Mesendoderm (in vitro differentiated cells): Measurements from ENCODE around the gene GOLGA3.

Experiments
- DNase-seq: peaks from one replicate; pipeline ENCODE4 v3.0.0; 2013
- H2AK5ac ChIP-seq: 2 replicates; pipeline ENCODE4 v1.6.1; 2013; ENCODE audit warnings: low read length, inconsistent platforms
- H2BK120ac ChIP-seq: 2 replicates; pipeline ENCODE4 v1.6.1; 2013; ENCODE audit warnings: low read depth, mild to moderate bottlenecking, low read length, moderate library complexity, mixed read lengths
- H2BK15ac ChIP-seq: replicated peaks from 2 replicates; pipeline ENCODE4 v1.6.1; 2013; ENCODE audit warnings: low read depth, mild to moderate bottlenecking, moderate library complexity
- H2BK5ac ChIP-seq: 2 replicates; pipeline ENCODE4 v1.6.1; 2013; ENCODE audit warnings: low read length, inconsistent platforms
- H3K18ac ChIP-seq: 2 replicates; pipeline ENCODE4 v1.6.1; 2013; ENCODE audit warnings: mild to moderate bottlenecking, low read length, mixed read lengths
- H3K23ac ChIP-seq: one replicate; pipeline ENCODE4 v1.6.1; 2013; ENCODE audit warnings: low read length
- H3K27ac ChIP-seq: 2 replicates; pipeline ENCODE4 v1.5.1; 2013; ENCODE audit warnings: low read depth, mild to moderate bottlenecking, inconsistent platforms, low read length, moderate library complexity
- H3K27me3 ChIP-seq: 2 replicates; pipeline ENCODE4 v1.6.1; 2013; ENCODE audit warnings: low read length, control low read depth, mild to moderate bottlenecking, inconsistent platforms; ENCODE audit not compliant: insufficient read depth, poor library complexity
- H3K36me3 ChIP-seq: 2 replicates; pipeline ENCODE4 v1.6.1; 2013; ENCODE audit warnings: low read length, inconsistent platforms; ENCODE audit not compliant: control insufficient read depth, insufficient read depth
- H3K4ac ChIP-seq: one replicate; pipeline ENCODE4 v1.6.1; 2013; ENCODE audit warnings: low read depth, mild to moderate bottlenecking, low read length, moderate library complexity
- H3K4me1 ChIP-seq: 2 replicates; pipeline ENCODE4 v1.6.1; 2013; ENCODE audit warnings: low read depth, low read length, inconsistent platforms; ENCODE audit not compliant: control insufficient read depth
- H3K4me2 ChIP-seq: 2 replicates; pipeline ENCODE4 v1.6.1; 2013; ENCODE audit warnings: low read length
- H3K4me3 ChIP-seq: 2 replicates; pipeline ENCODE4 v1.5.1; 2013; ENCODE audit warnings: mild to moderate bottlenecking, low read length
- H3K56ac ChIP-seq: one replicate; pipeline ENCODE4 v1.6.1; 2013; ENCODE audit warnings: low read length
- H3K79me1 ChIP-seq: 2 replicates; pipeline ENCODE4 v1.6.1; 2013; ENCODE audit warnings: low read length, inconsistent platforms
- H3K79me2 ChIP-seq: 2 replicates; pipeline ENCODE4 v1.6.1; 2013; ENCODE audit warnings: mild to moderate bottlenecking, low read length; ENCODE audit not compliant: control insufficient read depth, insufficient read depth
- H3K9ac ChIP-seq: 2 replicates; pipeline ENCODE4 v1.6.1; 2013; ENCODE audit warnings: low read length, inconsistent platforms
- H4K5ac ChIP-seq: one replicate; pipeline ENCODE4 v1.6.1; 2013; ENCODE audit warnings: low read length
- H4K8ac ChIP-seq: one replicate; pipeline ENCODE4 v1.6.1; 2013; ENCODE audit warnings: low read depth, mild to moderate bottlenecking, control low read depth, low read length, moderate library complexity
- WGBS: extraction: QIAGEN DNeasy Blood & Tissue Kit; methylation state at CpG from one replicate; pipeline ENCODE4 v1.1.7; 2013; ENCODE audit warnings: low lambda C conversion rate, missing lambda C conversion rate; ENCODE audit not compliant: insufficient coverage; ENCODE audit errors: extremely low coverage; 5-methylcytosine and 5-hydroxymethylcytosine counted together

Gene GOLGA3

GRCh38 chr12:132841151-132841550 lies 12.5 kb upstream of the GOLGA3 start:
- Histone ChIP-seq H3K23ac (no peak overlapping the region), H3K9ac (no peak overlapping the region), H2BK5ac (no peak overlapping the region), H3K4ac (no peak overlapping the region), H3K4me3 (no peak overlapping the region), H3K27ac (no peak overlapping the region), H4K8ac (no peak overlapping the region), H2BK15ac (no peak overlapping the region), H3K27me3 (no peaks in the 10 kb centered on the region), H3K18ac (no peak overlapping the region), H3K79me1 (no peaks in the 10 kb centered on the region), H3K79me2 (no peaks in the 10 kb centered on the region), H4K5ac (no peak overlapping the region), H3K4me2 (no peak overlapping the region), H2AK5ac (no peak overlapping the region), H3K56ac (no peak overlapping the region), H2BK120ac (no peak overlapping the region), H3K4me1 (no peaks in the 10 kb centered on the region), H3K36me3 (peaks cover 8% of the 10 kb centered on the region)
- no CpG with 5 or more reads among the region's 15 CpGs for WGBS
- DNase-seq: no peak

- Histone ChIP-seq H3K36me3 (peaks cover 8% of the 10 kb centered on the region), H3K79me1 (no peaks in the 10 kb centered on the region), H2BK120ac (no peak overlapping the region), H3K4ac (no peak overlapping the region), H4K8ac (no peak overlapping the region), H2BK15ac (no peak overlapping the region), H4K5ac (no peak overlapping the region), H3K4me1 (no peaks in the 10 kb centered on the region), H2BK5ac (no peak overlapping the region), H3K4me3 (no peak overlapping the region), H3K27me3 (no peaks in the 10 kb centered on the region), H3K23ac (no peak overlapping the region), H3K56ac (no peak overlapping the region), H3K18ac (no peak overlapping the region), H2AK5ac (no peak overlapping the region), H3K4me2 (no peak overlapping the region), H3K27ac (no peak overlapping the region), H3K79me2 (no peaks in the 10 kb centered on the region), H3K9ac (no peak overlapping the region)
- WGBS: no CpG with 5 or more reads among the region's 20 CpGs
- no peak for DNase-seq
These were observed 11.9 kb upstream of the GOLGA3 start for GRCh38 chr12:132840536-132840935.

DNA sequence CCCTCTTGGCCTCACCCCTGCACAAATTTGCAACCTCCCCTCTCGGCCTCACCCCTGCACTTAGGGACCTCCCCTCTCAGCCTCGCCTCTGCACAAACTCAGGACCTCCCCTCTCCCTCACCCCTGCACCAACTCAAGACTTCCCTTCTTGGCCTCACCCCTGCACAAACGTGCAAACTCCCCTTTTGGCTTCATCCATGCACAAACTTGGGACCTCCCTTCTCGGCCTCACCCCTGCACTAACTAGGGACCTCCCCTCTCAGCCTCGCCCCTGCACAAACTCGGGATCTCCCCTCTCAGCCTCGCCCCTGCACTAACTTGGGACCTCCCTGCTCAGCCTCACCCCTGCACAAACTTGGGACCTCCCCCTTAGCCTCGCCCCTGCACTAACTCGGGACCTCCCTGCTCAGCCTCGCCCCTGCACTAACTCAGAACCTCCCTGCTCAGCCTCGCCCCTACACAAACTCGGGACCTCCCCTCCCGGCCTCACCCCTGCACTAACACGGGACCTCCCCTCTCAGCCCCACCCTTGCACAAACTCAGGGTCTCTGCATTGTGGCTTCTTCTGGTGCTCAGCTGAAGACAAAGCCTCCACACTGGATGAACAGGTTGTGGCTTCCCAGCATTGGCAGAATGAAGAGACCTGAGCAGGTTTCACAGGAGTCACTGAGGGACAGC lies 11.0 kb upstream of the GOLGA3 start:
- no peak overlapping the region for H4K5ac ChIP-seq
- no peak for DNase-seq
- no peaks in the 10 kb centered on the region for H3K79me1 ChIP-seq
- no CpG with 5 or more reads among the region's 14 CpGs for WGBS
- peaks cover 10% of the 10 kb centered on the region for H3K36me3 ChIP-seq
- H3K79me2 ChIP-seq: no peaks in the 10 kb centered on the region
- no peak overlapping the region for H3K9ac ChIP-seq
- no peak overlapping the region for H3K18ac ChIP-seq
- H2AK5ac ChIP-seq: no peak overlapping the region
- no peak overlapping the region for H3K4ac ChIP-seq
- H3K4me3 ChIP-seq: no peak overlapping the region
- H3K27ac ChIP-seq: no peak overlapping the region
- H3K4me2 ChIP-seq: no peak overlapping the region
- no peak overlapping the region for H3K23ac ChIP-seq
- H2BK15ac ChIP-seq: no peak overlapping the region
- no peak overlapping the region for H3K56ac ChIP-seq
- no peak overlapping the region for H2BK5ac ChIP-seq
- no peaks in the 10 kb centered on the region for H3K4me1 ChIP-seq
- no peak overlapping the region for H4K8ac ChIP-seq
- H2BK120ac ChIP-seq: no peak overlapping the region
- H3K27me3 ChIP-seq: no peaks in the 10 kb centered on the region

- Histone ChIP-seq H3K4me1 (no peaks in the 10 kb centered on the region), H3K27ac (no peak overlapping the region), H3K9ac (no peak overlapping the region), H3K18ac (no peak overlapping the region), H2BK15ac (no peak overlapping the region), H4K8ac (no peak overlapping the region), H4K5ac (no peak overlapping the region), H2BK5ac (no peak overlapping the region), H3K36me3 (peaks cover 8% of the 10 kb centered on the region), H3K79me2 (no peaks in the 10 kb centered on the region), H3K79me1 (no peaks in the 10 kb centered on the region), H2AK5ac (no peak overlapping the region), H3K4ac (no peak overlapping the region), H3K4me3 (no peak overlapping the region), H3K27me3 (no peaks in the 10 kb centered on the region), H3K23ac (no peak overlapping the region), H3K4me2 (no peak overlapping the region), H3K56ac (no peak overlapping the region), H2BK120ac (no peak overlapping the region)
- DNase-seq: no peak
- no CpG with 5 or more reads among the region's 17 CpGs for WGBS
These were observed 9.9 kb upstream of the GOLGA3 start for GRCh38 chr12:132838410-132839080.

DNA sequence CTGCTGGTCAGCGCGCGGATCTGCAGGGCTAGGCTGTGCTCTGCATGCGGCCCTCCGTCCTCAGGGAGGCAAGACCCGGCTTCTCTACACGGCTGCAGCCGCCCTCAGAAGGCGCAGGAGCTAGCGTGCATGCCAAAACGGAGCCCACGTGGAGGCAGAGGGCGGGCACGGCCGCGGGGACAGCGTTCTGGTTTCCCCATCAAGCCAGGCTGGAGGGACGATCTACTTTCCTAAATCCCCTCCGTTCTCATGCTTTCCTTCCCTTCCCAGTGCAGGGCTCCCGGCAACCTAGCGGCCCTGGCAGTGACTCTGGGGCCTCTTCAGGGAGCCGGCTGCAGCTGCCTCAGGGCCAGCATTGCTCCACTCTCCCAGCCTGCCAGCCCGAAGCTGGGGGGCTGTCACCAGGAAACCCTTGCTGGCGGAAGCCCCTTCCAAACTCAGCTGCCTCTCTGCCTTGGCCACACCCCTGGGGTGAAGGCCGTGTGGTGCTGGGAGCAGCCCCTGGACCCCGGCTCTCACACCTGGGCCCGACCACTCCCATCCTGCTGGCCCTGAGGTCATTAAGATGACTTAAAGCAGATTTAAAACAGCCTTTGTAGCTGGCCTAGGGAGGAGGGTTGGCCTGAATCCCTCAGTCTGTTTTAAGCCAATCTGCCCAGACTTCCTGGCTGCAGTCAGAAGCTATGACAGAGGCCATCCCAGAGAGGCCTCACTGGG lies 9.2 kb upstream of the GOLGA3 start:
- Histone ChIP-seq H3K4ac (no peak overlapping the region), H3K9ac (no peak overlapping the region), H3K36me3 (peaks cover 7% of the 10 kb centered on the region), H3K4me2 (no peak overlapping the region), H4K5ac (no peak overlapping the region), H3K4me1 (no peaks in the 10 kb centered on the region), H2BK5ac (no peak overlapping the region), H2BK15ac (no peak overlapping the region), H2AK5ac (no peak overlapping the region), H4K8ac (no peak overlapping the region), H3K79me1 (no peaks in the 10 kb centered on the region), H3K27ac (no peak overlapping the region), H3K27me3 (no peaks in the 10 kb centered on the region), H3K79me2 (no peaks in the 10 kb centered on the region), H3K56ac (no peak overlapping the region), H3K4me3 (no peak overlapping the region), H3K18ac (no peak overlapping the region), H3K23ac (no peak overlapping the region), H2BK120ac (no peak overlapping the region)
- WGBS: no CpG with 5 or more reads among the region's 27 CpGs
- DNase-seq: no peak
